HG02884 (cell line): ENCODE results near the gene VANGL2.

Experiments used
- ATAC-seq: cut with Tn5 transposase; IDR thresholded peaks from one replicate; pipeline ENCODE4 v1.9.1; 2021; ENCODE audit warnings: mild to moderate bottlenecking, moderate library complexity; ENCODE audit not compliant: unreplicated experiment

VANGL2 gene

DNA sequence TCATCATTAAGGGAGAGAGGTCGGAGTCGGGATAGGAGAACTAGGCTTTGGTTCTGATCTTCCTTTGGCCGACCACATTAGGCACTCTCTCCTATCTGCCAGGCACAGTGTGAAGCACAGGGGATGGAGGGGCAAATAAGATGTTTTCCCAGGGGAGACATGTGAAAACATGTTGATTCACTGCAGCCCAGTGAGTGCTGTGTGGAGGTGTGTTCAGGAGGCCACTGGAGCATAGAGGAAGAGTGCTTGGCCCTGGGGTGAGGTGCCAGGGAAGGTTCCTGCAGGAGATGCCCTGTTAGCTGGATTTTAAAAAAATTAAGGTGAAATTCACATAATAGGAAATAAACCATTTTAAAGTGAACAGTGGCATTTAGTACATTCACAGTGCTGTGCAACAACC is 3.7 kb downstream of the VANGL2 start:
- ATAC-seq, result no peak

DNA sequence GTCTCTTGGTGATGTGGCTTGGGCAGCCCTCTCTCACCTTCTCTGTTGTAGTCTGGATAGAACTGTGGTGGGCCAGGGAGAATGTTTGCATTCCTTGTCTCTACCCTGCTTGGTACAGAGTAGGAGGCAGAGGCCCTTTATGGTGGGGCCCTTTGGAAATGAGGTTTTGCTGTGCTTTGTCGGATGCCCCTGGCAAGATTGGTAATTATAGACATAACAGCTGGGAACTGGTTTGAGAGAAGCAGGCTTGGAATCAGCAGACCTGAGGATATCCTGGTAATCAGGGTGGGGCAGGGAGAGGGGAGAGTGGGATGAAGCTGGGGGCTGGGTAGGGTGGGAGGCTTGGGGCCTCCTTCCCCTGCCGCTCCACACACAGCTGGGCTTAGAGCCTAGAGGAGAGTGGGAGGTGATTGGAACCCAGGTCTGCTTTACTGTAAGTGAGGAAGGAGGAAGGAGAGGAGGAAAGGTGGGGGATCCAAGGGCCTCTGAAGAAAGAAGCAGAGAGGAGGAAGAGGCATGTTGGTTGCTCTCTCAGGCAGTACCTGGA is 5.0 kb downstream of the VANGL2 start:
- ATAC-seq, result no peak

DNA sequence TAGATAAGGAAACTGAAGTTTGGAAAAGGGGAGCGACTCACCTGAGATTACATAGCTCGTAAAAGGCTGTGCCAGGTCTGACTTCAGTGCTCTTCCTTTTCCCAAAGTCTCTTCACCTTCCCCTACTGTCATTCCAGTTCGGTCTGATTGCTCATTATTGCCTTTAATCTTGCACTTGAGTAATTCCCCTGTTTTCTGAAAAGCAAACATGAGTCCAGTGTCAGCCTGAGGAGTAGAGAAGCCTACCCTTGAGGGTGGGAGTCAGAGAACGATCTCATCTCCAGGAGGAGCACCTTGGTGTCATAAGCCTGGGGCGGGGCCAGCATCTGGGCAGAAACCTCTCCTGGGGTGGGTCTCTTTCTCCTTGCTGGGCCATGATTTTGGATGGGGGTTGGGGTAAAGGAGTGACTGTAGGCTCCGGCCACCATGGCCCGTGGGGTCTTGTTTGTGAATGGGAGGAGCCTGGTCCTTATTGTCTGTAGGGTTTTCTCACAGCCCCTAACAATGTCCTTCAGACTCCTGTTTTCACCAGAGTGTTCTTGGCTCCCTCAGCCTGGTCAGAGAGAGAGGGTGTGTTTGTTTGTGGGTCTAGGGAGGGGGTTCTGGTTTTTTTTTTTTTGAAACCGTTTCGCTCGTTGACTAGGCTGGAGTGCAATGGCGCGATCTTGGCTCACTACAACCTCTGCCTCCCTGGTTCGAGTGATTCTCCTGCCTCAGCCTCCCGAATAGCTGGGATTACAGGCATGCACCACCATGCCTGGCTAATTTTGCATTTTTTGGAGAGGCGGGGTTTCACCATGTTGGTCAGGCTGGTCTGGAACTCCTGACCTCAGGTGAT is 6.0 kb downstream of the VANGL2 start:
- no peak for ATAC-seq

DNA sequence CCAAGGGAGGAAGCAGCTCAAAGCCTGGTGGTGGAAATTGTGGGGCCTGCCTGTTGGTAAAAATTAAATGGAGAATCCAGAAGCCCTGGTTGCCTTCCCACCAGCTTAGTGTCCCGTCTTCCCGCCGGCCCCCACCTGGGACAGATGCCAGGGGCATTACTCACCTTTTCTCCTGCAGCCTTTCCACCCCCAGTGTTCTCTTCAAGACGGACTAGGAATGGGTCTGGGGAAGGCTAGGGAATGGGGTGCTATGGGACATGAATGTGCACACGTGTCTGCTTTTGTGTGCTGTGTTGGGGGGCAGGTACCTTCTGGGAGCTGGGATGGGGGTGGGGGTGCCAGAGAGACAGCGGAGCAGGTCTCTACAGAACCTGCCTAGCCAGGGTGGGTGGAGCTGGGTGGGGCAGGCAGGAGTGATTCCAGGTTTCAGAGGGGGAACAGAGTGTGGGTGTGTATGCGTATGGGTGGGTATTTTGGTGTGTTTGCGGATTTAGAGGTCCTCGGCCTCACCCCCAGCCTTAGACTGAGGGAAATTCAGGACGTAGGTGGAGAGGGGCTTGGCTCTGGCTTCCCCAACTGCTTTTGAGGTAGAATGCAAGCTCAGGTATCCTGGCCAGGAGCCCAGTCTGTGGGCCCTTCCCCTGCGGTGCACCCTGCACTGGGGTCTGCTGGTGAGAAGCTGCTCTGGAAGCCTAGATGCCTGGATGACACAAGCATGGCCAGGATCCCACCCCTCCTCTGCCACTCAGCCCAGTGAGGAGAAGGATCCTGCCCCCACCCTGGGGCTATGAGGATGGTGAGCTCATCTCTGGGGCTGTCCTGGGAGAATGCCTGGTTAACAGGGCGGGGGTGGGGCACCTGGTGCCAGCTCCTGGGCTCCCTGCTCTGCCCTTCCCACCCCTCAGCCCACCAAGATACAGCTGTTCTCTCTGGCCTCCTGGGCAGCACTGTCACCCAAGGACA is 7.8 kb downstream of the VANGL2 start:
- ATAC-seq, result no peak

DNA sequence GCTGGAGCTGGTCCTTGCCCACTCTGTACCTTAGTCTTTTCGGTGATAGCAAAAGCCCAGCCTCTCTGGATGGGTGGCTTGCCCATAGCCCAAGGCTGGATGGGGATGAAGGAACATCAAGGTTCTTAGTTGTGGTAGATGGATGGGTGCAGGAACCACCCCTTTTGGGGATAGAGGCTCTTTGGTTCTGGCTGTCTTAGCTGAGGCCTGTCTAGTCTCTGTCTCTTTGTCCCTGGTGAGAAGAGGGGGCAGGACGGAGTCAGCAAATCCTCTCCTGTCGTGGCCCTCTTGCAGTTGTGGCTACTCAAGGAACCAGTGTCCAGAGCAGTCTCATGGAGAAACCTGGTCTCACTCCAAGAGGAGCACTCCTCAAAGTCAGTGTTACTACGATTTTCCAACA is 8.5 kb downstream of the VANGL2 start:
- ATAC-seq, result no peak

DNA sequence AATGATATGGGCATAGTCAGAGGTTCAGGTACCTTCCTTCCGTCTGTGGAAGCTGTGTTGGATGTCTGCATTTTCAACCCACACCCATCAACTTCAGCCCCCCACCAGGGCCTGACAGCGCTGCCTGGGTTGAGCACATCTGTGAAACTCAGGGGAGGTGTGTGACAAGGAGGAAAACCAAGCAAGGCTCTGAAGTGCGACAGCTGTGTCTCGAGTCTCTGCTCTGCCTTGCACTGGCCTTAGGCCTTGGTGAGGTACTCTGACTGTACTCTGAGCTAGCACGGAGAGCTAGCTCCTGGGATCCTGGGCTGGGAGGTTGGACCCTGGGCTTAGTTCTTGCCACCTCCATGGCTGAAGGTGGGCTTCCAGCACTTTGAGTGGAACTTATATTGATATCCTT is 9.1 kb downstream of the VANGL2 start:
- no peak for ATAC-seq

DNA sequence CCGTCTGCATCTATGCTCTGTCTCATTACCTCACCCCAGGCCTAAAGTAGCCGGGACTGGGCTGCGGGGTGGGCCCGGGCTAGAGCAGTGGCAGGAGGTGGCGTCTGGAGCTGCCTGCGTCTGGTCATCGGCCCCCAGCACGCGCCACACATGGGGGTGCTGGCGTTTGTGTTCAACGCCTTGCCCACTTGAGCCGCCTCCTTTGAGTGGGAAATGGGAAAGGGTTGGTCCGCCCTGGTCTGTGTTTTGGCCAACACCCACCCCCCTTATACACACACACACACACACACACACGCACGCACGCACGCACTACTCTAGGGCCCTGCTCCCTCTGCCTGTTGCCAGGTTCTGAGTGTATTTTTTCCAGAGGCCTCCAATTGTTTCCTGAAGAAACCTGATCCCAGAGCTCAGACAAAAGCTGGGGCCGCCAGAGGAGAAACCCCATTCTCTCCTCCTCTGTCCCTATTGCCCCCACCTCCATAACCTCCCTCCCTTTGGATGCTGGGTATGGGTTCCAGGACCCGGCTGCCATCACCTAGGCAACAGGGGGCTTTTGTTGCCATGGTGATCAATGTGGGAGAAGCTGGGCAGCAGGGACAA is 10.1 kb downstream of the VANGL2 start:
- ATAC-seq, result no peak

DNA sequence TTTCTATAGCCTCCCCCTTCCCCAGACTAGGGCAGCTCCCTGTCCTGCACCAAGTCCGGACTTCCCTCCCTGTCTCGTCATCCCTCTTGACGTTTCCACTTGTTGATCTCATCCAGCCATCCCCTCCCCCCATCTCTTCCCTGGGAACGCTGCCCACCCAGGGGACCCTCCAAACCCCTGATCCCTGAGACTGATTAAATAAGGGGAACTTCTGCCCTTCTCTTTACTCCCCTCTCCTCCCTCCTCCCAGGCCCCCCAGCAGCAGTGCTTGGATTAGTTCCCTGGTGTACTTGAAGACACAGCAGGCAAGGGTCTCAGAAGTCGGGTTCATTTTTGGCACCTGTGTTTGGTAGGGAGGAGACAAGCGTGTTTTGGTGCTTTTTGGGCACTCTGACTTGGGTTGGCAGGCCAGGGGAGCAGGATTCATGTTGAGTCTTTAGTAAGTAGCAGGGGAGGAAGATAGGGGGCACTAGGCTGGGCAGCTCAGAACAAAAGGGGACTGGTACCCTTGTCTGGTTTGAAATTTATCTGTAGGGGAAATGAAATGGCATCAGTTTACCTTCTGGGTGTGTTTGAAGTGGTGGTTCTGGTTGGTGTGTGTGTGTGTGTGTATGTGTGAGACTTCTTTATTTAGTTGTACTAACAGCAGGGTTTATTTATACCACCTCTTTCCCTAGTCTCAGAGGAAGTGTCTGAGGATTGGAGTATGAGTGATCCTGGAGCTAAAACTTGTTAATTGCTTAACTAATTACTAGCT is 11.1 kb downstream of the VANGL2 start:
- no peak for ATAC-seq

DNA sequence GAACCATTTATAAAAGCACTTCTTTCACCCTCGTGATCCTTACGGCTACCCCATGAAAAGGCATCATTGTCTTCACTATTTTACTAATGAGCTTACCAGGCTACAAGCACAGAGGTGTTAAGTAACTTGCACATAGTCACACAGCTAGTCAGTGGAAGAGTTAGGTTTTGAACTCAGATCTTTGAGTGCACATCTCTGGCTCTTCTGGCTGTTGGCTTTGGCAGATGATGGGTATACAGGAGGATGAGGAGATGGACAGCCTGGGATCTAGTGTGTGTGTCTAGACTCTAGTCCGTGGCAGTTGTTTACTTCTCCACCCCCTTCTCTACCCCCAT is 11.6 kb downstream of the VANGL2 start:
- ATAC-seq, result no peak

DNA sequence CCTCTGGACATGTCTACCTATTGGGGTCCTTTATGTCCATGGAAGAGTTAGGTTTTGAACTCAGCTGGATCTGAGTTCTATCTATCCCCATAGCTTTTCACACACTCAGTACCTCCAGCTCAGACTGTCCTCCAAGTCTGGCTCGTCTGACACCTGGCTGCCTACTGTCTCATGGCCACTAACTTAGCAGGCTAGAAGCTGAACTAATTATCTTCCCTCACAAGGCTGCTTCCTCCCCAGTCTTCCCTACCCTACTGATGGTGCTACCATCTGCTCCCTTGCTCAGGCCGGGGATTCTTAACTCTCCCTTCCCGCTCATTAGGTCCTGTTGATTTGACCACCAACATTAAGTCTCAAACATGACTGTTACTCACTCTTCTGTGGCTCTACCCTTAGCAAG is 13.4 kb downstream of the VANGL2 start:
- no peak for ATAC-seq

DNA sequence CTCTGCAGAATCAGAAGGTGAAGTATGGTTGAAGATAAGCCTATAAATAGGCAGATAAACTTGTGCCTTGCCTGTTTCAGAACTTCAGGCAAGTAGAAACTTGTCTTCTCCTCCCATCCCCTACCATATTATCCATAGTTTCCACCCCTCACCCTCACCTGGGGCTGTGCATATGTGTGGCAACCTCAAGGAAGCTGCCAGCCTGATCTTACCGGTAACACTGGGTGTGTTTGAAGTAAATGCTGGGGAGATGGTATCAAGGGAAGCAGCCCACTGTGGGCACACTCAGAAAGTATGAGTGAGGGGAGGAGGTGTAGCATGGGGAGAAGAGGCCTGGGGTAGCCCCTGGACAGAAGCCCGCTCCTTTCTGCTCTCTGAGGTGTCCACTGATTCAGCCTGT is 14.5 kb downstream of the VANGL2 start:
- ATAC-seq, result no peak

DNA sequence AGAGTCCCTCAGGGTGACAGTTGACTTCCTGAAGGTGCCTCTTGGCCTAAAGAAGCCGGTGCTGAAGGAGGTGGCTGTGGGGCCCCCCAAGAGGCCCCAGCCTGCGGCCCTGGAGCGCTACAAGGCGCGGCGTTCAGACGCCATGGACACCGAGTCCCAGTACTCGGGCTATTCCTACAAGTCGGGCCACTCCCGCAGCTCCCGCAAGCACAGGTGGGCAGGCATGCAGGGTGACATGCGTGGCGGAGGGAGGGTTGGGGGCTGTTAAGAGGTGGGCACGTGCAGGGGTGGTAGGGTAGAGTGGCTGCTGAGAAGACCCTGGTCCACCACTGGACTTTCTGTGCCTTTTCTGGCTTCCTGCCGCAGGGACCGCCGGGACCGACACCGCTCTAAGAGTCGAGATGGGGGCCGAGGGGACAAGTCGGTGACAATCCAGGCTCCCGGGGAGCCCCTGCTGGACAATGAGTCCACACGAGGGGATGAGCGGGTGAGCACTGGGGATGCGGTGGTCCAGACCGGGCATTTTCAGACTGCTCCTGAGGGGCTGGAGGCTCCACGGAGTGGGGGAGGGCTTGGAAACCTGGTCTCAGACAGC is 15.4 kb downstream of the VANGL2 start:
- no peak for ATAC-seq

DNA sequence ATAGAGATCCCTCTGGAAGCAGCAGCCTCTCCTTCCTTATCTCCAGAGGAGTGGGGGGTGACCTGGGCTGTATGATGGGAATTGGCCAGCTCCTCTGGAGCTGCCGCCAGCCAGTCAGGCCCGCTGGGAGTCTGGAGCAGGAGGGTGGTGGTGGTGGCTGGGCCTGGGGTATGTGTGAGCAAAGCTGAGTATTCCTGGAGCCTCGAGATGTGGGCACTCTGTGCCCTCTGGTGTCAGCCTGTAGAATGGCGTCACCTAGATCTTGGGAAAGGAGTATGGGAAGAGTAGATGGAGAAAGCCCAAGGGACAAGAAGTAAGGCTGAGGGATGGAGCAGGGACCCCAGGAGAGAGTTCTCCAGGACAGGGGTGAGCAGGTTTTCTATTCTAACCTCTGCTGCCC is 16.0 kb downstream of the VANGL2 start:
- ATAC-seq, result no peak

DNA sequence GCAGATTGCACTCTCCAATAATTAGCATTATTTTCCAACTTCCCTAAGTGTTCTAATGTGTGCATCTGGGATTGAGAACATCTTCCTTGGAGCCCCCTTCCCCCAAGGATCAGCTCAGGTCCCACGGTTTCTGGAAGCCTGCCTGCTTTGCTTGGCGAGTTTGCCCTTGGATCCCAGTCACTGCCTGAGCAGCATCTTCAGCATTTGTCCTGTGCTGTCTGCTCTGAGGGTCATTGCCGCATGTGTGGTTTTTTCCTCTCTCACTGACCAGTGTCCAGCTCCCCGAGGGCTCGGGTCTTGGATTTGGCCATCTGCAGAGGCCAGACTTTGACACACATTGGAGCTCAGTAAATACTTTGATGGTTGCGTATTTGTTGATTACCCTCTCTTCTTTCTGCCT is 18.1 kb downstream of the VANGL2 start:
- ATAC-seq, result no peak

DNA sequence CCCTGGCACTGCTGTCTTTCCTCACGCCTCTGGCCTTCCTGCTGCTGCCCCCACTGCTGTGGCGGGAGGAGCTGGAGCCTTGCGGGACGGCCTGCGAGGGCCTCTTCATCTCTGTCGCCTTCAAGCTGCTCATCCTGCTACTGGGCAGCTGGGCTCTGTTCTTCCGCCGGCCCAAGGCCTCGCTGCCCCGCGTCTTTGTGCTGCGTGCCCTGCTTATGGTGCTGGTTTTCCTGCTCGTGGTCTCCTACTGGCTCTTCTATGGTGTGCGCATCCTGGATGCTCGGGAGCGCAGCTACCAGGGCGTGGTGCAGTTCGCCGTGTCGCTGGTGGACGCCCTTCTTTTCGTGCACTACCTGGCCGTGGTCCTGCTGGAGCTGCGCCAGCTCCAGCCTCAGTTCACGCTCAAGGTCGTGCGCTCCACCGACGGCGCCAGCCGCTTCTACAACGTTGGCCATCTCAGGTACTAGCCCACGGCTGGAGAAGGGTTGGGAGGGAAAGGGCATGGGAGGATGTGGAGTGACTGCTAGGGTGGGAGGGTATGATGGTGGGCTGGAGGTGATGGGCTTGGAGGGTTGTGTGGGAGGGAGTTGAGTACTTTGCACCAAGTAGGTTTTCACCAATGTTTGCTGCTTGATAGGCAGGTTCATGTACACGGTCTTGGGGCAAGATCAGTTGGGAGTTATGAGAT is 18.9 kb downstream of the VANGL2 start:
- ATAC-seq, result no peak

DNA sequence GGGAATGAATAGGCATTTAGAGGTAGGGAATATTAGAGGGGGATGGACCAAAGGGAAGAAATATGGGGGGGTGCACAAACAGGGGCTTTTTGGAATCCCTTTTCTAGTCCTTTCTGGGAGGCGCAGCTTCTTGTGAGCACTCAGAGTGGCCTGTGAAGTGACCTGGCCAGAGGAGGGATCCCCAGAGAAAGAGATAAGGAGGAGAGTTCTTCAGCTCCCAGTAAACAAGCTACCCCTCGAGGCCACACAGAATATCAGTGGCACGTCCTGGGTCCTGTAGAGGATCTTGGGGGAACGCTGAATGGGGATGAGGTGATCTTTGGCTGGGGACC is 19.4 kb downstream of the VANGL2 start:
- ATAC-seq, result no peak

DNA sequence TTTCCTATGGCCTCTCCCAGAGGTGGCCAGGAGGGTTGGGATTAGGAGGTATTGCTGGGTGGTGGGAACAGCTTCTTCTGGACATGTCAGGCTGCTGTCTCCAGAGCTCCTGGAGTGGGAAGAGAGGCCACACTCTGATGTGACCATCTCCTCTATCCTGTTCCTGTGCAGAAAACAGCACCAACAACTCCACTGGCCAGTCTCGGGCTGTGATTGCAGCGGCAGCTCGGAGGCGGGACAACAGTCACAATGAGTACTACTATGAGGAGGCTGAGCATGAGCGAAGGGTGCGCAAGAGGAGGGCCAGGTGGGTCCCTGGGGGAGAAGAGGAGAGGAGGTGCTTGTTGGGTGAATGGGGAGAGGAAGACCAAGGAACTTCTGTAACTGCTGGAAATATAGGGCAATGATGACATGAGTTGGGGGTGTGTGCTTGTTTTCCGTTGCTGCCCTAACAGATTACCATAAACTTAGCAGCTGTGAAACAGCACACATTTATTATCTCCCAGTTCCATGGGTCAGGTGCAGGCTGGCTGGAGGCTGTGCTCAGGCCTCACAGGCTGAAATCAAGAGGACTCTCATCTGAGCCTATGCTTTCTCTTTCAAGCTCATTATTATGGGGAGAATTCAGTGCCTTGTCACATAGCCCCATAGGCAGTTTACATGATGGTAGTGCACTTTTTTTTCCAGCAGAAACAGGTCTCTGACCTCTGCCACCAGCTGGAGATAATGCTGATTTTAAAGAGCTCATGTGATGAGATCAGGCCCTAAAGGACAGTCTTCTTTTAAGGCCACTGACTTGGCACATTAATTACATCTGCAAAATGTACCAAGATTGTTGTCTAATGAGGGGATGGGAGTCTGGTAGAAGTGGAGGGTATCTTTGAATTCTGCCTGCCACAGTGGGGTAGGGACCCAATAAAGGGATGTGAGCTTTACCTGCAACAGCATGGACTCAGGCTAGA is 20.8 kb downstream of the VANGL2 start:
- no peak for ATAC-seq

DNA sequence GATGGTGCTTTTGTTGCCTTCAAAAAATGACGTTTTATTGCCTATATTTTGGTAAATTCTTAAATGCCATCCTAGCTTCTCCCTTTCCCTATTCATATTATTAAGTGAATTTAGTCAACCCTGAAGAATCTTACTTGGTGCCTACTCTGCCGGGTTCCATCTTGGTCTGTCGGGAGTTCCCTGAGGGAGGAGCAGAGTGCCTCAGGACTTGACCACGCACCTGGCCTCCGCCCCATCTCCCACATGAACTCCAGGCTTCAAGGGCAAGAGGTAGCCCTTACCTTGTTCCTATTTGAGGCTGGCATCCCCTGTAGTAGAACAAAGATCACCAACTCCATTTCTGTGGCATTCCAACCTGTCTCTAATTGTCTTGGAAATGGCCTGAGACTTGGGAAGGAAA is 21.5 kb downstream of the VANGL2 start:
- no peak for ATAC-seq

DNA sequence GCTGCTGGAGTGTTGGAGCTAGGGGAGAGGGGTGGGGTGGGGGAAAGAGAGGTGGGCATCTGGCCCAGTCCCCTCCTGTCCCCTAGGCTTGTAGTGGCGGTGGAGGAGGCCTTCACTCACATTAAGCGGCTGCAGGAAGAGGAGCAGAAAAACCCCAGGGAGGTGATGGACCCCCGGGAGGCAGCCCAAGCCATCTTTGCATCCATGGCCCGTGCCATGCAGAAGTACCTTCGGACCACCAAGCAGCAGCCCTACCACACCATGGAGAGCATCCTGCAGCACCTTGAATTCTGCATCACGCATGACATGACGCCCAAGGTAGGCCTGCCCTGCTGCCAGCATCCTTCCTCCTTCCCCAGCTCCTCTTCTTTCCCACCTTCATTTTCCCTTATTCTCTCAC is 23.6 kb downstream of the VANGL2 start:
- ATAC-seq, result no peak
